Measurements from ENCODE around the gene SPG21.

SPG21 gene

GRCh38 chr15:64934023-64934422, 55.7 kb downstream of the SPG21 start:
- DNase-seq = no peak

DNA sequence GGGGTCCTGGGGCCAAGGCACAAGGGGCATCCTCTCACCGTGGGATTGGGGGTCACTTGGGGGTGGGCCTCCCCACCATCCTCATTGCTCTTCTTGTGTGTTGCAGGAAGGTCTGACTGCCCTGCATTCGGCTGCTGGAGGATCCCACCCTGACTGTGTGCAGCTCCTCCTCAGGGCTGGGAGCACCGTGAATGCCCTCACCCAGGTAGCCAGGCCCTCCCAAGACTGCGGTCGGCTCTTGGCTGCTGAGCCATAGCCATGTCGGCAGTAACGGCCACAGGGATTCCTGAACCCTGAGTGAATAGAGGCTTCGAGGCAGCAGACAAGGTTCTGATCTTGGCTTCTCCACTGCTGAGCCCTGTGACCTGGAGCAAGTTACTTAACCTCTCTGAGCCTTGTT, 58.3 kb downstream of the SPG21 start:
- no peak for DNase-seq

DNA sequence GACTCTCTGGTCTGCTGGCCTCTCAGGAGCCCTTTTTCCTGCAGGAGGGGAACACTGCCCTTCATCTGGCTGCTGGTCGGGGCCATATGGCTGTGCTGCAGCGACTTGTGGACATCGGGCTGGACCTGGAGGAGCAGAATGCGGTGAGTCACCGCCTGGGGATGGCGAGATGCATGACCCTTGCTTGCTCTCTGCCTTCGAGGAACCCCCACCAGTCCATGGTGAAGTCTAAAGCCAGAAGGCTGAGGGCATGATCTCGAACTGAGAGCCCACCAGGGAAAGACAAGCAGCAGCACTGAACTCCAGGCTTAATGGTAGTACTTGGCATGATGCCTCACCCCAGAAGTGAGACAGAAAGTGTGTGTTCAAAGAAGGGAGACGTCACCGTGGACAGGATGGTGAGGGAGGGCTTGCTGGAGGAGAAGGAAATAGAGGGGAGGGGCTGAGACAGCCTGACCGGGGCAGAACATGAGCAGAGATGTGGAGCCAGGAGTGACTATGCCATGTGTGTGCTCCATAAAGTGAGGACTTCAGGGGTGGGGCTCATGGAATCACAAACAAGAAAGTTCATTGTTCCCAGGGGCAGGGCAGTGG, 58.8 kb downstream of the SPG21 start:
- no peak for DNase-seq

GRCh38 chr15:64930019-64930652, 59.6 kb downstream of the SPG21 start:
- no peak for DNase-seq

- DNase-seq = no peak
Measured at GRCh38 chr15:64928626-64929220, 61.0 kb downstream of the SPG21 start.

DNA sequence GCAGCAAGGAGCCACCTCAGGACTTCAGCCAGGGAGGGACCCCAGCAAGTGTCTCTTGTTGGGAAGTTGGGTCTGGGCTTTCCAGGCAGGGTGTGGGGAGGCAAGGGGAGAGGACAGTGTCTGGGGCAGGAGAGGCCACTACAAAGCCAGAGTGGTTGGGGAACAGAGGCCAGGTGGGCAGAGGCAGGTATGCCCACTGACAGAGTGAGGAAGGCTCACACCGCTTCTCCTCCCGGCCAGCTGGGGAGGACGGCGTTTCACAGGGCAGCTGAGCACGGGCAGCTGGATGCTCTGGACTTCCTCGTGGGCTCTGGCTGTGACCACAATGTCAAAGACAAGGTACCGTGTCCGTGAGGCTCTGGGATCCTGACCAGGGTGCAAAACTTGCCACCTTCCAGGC, 63.1 kb downstream of the SPG21 start:
- DNase-seq = no peak

DNA sequence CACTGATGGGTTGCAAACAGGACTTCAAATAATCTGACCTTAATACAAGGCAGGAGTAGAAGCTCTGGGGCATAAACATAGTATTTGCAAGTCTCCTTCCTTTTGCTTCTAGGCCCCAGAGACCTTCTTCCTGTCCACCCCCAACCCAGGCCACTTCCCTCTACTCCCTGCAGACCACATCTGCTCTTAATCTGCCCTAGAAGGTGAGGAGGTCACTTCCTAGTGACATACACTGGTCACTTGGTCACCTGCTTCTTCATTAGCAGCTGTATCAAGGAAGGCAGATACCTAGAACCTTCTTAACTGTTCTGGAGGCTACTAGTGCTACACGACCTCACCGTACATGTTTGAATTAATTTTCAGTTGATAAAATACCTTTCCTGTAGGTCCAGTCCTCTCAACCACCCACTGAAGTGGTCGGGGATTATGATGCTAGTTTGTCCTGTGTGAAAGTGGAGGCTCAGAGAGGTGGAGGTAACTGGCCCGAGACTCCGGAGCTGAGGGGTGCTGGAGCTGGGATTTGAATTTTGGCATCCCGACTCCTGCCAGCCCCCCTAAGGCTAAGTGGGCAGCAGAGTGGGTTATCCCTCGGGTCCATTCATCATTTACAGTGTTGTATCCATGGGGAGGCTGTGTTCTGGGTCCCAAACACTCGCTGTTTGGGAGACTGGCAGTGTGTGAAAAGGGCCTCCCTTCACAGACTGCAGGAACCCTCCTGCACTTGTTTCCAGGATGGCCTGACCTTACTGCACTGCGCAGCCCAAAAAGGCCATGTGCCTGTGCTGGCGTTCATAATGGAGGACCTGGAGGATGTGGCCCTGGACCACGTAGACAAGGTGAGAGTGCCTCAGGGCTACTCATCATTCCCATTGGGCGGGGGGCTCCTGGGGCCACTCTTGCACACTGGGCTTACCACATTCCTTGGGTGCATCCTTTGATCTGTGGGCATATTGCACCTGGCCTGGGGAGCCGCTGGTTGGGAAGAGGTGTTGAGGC, 64.1 kb downstream of the SPG21 start:
- DNase-seq = no peak

DNA sequence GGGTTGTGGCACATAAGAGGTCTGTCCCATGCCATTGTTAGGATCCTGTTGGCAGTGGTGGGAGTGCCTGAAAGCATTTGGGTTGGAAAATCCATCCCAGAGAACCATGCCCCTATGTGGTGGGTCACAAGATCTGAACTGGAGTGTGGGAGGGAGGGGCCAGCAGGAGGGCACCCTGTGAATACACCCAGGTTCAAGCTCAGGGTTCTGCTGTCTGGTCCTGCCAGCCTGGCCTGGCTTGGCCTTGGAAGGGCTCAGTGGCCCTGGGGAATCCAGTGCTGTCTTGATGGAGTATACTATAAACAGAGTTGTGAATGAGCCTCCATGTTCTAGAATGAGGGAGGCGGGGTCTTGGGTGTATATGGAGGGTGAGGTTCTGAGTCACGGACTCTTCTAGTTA, 66.2 kb downstream of the SPG21 start:
- DNase-seq = no peak

- no peak for DNase-seq
Measured at GRCh38 chr15:64921711-64922110, 68.0 kb downstream of the SPG21 start.

DNA sequence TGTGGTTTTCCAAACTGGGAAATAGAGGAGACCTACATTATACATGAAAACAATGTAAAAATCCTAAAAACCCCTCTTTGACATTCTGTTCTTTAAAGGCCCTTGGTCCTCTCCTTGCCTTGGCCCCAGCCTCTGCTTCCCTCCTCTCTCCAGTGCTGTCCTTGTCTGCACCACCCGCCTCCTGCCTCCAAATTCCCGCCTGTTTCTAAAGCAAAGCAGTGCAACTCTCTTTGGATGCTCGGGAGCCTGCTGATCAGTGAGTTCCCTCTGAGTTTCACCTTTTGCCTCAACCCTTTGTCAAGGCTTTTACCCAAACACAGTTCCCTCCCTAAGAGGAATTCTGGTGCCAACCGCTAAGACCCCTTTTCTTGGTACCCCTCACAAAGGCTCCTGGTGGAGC, 70.0 kb downstream of the SPG21 start:
- DNase-seq = no peak

DNA sequence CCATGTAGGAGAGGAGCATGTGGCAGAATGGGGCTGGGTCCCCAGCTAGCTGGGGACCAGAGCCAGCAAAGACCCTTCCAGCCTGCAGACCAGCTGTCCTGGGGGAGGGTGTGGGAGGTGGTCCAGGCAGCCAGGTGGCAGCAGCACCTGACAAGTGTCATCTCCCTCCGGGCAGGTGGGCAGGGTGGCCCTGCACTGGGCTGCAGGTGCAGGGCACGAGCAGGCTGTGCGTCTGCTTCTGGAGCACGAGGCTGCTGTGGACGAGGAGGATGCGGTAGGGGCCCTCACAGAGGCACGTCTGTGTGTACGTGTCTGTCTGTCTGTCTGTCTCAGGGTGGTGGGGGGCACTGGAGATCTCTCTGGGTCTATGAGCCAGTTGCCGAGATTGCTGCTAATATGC, 72.5 kb downstream of the SPG21 start:
- no peak for DNase-seq

GRCh38 chr15:64916365-64916764, 73.3 kb downstream of the SPG21 start:
- DNase-seq = no peak

GRCh38 chr15:64915518-64916227, 74.0 kb downstream of the SPG21 start:
- no peak for DNase-seq
